Measurements from ENCODE around the gene CD24.

GRCh38 chr6:106966671-106967640 lies 7.6 kb downstream of the CD24 start:
- TF ChIP-seq NR2C2 (IDR thresholded peaks at IDR 0.05; ENCODE audit: borderline replicate concordance, control insufficient read depth, insufficient read length, low read depth) (no peak), RAD21 (IDR thresholded peaks at IDR 0.05; ENCODE audit: insufficient read depth, low read depth, low read length) (no peak)
